Measurements from ENCODE around the gene OR2H2.

DNA sequence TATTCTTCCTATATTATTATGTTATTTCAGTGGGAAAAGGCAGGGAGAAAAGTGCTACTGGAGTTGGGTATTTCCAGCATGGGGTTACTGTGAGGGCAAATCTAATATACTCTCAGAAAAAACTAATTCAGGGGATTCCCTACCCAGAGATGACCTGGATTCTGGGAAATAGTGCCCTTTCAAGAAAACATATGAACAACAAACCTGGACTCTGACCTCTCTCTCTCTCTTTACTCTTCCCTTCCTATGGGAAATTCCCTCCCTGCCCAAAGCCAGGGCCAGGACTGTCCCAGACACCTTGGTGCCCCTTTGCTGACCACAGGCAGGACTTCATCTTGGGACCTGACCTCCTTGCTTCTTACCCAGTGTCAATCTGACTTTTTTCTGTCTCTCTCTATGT lies 23.8 kb upstream of the OR2H2 start:
- no peak for TF ChIP-seq POLR2A (IDR thresholded peaks at IDR 0.05)
- TF ChIP-seq, protein P1, sequence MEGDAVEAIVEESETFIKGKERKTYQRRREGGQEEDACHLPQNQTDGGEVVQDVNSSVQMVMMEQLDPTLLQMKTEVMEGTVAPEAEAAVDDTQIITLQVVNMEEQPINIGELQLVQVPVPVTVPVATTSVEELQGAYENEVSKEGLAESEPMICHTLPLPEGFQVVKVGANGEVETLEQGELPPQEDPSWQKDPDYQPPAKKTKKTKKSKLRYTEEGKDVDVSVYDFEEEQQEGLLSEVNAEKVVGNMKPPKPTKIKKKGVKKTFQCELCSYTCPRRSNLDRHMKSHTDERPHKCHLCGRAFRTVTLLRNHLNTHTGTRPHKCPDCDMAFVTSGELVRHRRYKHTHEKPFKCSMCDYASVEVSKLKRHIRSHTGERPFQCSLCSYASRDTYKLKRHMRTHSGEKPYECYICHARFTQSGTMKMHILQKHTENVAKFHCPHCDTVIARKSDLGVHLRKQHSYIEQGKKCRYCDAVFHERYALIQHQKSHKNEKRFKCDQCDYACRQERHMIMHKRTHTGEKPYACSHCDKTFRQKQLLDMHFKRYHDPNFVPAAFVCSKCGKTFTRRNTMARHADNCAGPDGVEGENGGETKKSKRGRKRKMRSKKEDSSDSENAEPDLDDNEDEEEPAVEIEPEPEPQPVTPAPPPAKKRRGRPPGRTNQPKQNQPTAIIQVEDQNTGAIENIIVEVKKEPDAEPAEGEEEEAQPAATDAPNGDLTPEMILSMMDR (IDR thresholded peaks at IDR 0.05), result no peak

Data from uterus (tissue), 2 donors.